Activated B cell treated with CpG ODN at 0.5 μM for 24 hours (primary cell): Measurements from ENCODE around the gene DNM2. TPM values are rescaled to one million over a fixed set of nuclear protein-coding genes. Genes with fewer than 3 reads are reported as not detected.

Experiments
- ATAC-seq: fragments of 200-7000 bp; cut with Tn5 transposase; one replicate; pipeline ENCODE4 v1.10.0; 2021; ENCODE audit warnings: low read depth, mild to moderate bottlenecking, moderate library complexity
- CTCF ChIA-PET: fragments of 350-600 bp; sonication (Branson Sonifier 250); formaldehyde crosslinking; loops from one replicate; lab custom pipeline; 2021; ENCODE audit warnings: antibody characterized with exemption; lab: Charles Lee
- POLR2A ChIA-PET: fragments of 350-600 bp; sonication (Branson Sonifier 250); formaldehyde crosslinking; loops from one replicate; lab custom pipeline; 2021; ENCODE audit warnings: antibody characterized with exemption; lab: Charles Lee
- DNase-seq: peaks from one replicate; pipeline ENCODE4 v3.0.0; 2022
- H3K27ac Mint-ChIP-seq: one replicate; pipeline ENCODE4 v1.8.0; 2020; ENCODE audit warnings: mixed read lengths
- H3K27me3 Mint-ChIP-seq: one replicate; pipeline ENCODE4 v1.8.0; 2021; ENCODE audit warnings: mixed read lengths
- H3K36me3 Mint-ChIP-seq: one replicate; pipeline ENCODE4 v1.8.0; 2021; ENCODE audit warnings: low read depth, mixed read lengths
- H3K4me1 Mint-ChIP-seq: one replicate; pipeline ENCODE4 v1.8.0; 2021; ENCODE audit warnings: mixed read lengths
- H3K4me3 Mint-ChIP-seq: one replicate; pipeline ENCODE4 v1.8.0; 2020; ENCODE audit warnings: mild to moderate bottlenecking, mixed read lengths
- H3K9me3 Mint-ChIP-seq: one replicate; pipeline ENCODE4 v1.8.0; 2020; ENCODE audit warnings: mixed read lengths
- CTCF ChIP-seq: fragments of 200-600 bp; IDR thresholded peaks from one replicate; pipeline ENCODE4 v1.8.0; 2022; ENCODE audit warnings: antibody characterized with exemption, mild to moderate bottlenecking
- intact Hi-C: fragments of 100-400 bp; cut with micrococcal nuclease; formaldehyde crosslinking; loops from one replicate; pipeline ENCODE4 v1.15.1; 2024
- total RNA-seq: library from RNA; stranded (reverse); gene quantifications from 2 replicates; pipeline ENCODE4 v1.2.3, GENCODE V29; 2022

DNM2 gene
- total RNA-seq, 1 donor from 2014 or later: 257 TPM

GRCh38 chr19:10747271-10747670, 29.4 kb downstream of the DNM2 start:
- intact Hi-C loops: no loop called here
- no peak for DNase-seq
- no peak for TF ChIP-seq CTCF
- Mint-ChIP-seq H3K27ac (peak overlapping the region; percentile 35), H3K4me3 (no peak overlapping the region), H3K36me3 (peaks cover 19% of the 10 kb centered on the region), H3K4me1 (peaks cover 80% of the 10 kb centered on the region), H3K27me3 (no peaks in the 10 kb centered on the region), H3K9me3 (no peaks in the 10 kb centered on the region)
- CTCF ChIA-PET: no interaction called here
- POLR2A ChIA-PET: no interaction called here
- no peak for ATAC-seq

DNA sequence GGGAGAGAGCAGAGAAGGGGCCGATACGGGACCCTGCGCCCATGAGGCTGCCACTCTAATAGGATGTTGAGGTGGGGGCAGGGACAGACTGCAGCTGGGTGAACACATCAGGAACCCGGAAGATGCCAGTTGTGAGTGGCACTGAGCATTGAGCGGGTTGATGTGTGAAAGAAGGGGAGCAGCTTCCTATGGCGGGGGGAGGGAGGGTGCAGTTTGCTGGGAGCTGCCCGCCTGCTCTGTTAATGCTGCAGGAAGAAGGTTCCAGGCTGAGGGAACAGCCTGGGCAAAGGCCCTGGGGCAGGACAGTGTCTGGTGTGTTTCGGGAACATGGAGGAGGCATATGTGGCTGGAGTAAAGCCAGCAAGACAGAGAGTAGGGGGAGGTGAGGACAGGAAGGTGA, 29.8 kb downstream of the DNM2 start:
- ChIA-PET CTCF (no interaction called here), POLR2A (no interaction called here)
- DNase-seq: no peak
- peak overlapping the region; percentile 35 for H3K27ac Mint-ChIP-seq
- TF ChIP-seq CTCF: no peak
- intact Hi-C loops: no loop called here
- H3K4me1 Mint-ChIP-seq: peaks cover 80% of the 10 kb centered on the region
- no peak overlapping the region for H3K4me3 Mint-ChIP-seq
- ATAC-seq: no peak
- H3K9me3 Mint-ChIP-seq: no peaks in the 10 kb centered on the region
- no peaks in the 10 kb centered on the region for H3K27me3 Mint-ChIP-seq
- H3K36me3 Mint-ChIP-seq: peaks cover 17% of the 10 kb centered on the region

DNA sequence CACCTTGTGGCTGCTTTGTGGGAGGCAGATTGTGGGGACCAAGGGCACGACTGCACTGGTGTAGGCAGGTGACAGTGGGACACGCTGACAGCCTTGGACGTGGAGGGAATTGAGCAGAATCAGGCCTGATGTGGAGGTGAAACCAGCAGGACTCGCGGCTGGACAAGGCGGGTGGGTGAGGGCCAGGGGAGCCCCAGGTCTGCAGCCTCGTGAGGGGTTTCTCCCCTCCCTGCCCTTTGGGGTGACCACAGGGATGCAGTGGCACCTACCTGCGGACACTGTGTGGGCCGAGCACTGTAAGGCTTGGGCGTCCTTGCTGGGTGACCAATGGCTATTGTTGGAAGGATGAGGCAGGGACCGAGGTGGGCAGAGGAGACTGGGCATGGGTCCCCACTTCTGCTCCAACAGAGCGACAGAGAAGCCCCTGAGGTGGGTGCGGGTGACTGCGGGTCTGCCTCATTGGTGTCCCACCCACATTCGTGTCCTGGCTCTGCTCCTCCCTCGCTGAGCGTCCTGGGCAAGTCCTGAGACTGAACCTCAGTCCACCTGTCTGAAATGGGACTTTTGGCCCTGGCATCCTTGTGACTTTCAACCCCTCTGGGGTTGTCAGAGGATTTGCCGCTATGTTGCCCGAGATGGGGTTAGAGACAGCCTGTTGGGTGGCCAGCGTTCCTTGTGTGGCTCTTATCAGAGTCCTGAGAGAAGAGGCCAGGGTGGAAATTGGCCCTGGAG, 30.5 kb downstream of the DNM2 start:
- no peak overlapping the region for H3K4me3 Mint-ChIP-seq
- no peaks in the 10 kb centered on the region for H3K27me3 Mint-ChIP-seq
- DNase-seq (no peak), ATAC-seq (no peak)
- no peak for TF ChIP-seq CTCF
- H3K27ac Mint-ChIP-seq: peak overlapping the region; percentile 41
- intact Hi-C loops: no loop called here
- CTCF ChIA-PET: no interaction called here
- peaks cover 15% of the 10 kb centered on the region for H3K36me3 Mint-ChIP-seq
- POLR2A ChIA-PET: no interaction called here
- H3K9me3 Mint-ChIP-seq: no peaks in the 10 kb centered on the region
- peaks cover 80% of the 10 kb centered on the region for H3K4me1 Mint-ChIP-seq

- Mint-ChIP-seq H3K4me1 (peaks cover 84% of the 10 kb centered on the region), H3K4me3 (no peak overlapping the region), H3K36me3 (peaks cover 15% of the 10 kb centered on the region), H3K27me3 (no peaks in the 10 kb centered on the region), H3K27ac (peak overlapping the region; percentile 41), H3K9me3 (no peaks in the 10 kb centered on the region)
- intact Hi-C loops: no loop called here
- ATAC-seq (peak; percentile 18), DNase-seq (no peak)
- TF ChIP-seq CTCF: no peak
- ChIA-PET POLR2A (no interaction called here), CTCF (no interaction called here)
Measured at GRCh38 chr19:10748927-10749434, 31.1 kb downstream of the DNM2 start.

DNA sequence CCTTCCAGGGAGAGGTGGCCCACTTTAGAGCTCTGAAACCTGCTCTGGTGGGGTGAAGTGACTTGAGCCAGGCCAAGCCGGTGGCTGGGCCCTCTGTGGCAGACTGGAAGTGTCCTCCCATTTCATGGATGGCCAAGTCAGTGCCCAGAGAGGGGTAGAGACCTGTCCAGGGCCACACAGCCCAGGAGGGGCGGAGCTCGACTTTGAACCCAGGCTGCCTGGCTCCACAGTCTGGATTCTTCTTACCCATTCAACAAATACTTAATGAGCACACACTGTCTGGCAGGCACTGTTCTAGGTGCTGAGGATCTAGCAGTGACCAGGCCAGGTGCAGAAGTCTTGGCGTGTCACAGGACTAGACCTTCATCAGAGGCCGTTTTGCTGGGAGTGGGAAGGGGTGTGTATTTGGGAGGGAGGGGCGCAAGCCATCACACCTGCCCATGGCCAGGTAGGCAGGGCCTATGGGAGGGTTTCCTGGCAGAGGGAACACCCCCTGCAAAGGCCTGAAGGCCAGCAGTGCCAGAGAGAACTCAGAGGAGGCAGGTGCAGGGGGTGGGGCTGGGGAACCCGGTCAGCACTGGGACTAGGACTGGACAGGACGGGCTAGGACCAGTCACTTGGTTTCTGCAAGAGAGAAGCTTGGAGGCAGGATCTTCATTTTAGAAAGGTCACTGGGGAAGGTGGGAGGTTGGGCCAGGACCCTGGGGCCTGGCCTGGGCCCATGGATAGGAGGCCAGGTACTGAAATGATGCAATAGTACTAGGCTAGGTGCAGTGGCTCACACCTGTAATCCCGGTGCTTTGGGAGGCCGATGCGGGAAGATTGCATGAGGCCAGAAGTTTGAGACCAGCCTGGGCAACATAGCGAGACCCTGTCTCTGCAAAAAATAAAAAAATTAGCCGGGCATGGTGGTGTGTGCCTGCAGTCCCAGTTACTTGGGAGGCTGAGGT, 31.8 kb downstream of the DNM2 start:
- Mint-ChIP-seq H3K27me3 (no peaks in the 10 kb centered on the region), H3K9me3 (no peaks in the 10 kb centered on the region), H3K27ac (peak overlapping the region; percentile 20), H3K4me3 (no peak overlapping the region), H3K4me1 (peaks cover 82% of the 10 kb centered on the region), H3K36me3 (peaks cover 12% of the 10 kb centered on the region)
- no peak for TF ChIP-seq CTCF
- intact Hi-C loops: no loop called here
- DNase-seq (no peak), ATAC-seq (no peak)
- ChIA-PET CTCF (no interaction called here), POLR2A (no interaction called here)
